ENCODE data around the gene CENPN. TPM values are rescaled to one million over a fixed set of nuclear protein-coding genes. Genes with fewer than 3 reads are reported as not detected.

Gene CENPN
- total RNA-seq, 1 experiment from 2014 or later = 105 TPM

DNA sequence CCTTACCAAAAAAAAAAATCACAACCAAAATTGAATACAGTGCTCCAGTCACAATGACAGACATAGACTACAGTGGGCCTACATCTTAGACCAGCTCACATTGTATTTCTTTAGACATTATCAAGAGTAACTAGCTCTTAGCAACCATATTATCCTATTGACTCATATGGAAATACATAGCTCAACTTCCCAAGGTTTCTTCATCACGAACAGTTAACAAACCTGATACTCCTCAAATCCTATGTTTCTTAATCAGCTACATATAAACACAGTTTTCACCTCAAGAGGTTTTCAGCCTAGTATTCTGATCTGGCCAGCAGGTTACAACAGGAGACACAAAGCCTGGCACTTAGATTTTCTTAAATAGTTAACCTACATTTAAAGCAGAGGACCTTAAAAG, 30.1 kb upstream of the CENPN start:
- H3K4me1 ChIP-seq = no peaks in the 10 kb centered on the region
- TF ChIP-seq, protein P1, sequence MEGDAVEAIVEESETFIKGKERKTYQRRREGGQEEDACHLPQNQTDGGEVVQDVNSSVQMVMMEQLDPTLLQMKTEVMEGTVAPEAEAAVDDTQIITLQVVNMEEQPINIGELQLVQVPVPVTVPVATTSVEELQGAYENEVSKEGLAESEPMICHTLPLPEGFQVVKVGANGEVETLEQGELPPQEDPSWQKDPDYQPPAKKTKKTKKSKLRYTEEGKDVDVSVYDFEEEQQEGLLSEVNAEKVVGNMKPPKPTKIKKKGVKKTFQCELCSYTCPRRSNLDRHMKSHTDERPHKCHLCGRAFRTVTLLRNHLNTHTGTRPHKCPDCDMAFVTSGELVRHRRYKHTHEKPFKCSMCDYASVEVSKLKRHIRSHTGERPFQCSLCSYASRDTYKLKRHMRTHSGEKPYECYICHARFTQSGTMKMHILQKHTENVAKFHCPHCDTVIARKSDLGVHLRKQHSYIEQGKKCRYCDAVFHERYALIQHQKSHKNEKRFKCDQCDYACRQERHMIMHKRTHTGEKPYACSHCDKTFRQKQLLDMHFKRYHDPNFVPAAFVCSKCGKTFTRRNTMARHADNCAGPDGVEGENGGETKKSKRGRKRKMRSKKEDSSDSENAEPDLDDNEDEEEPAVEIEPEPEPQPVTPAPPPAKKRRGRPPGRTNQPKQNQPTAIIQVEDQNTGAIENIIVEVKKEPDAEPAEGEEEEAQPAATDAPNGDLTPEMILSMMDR (IDR thresholded peaks at IDR 0.05; ENCODE audit: insufficient read depth in 1 of 2, low read depth in 1 of 2, low read length in 1 of 2, severe bottlenecking in 1 of 2, unreplicated experiment in 1 of 2) = no peak
- H3K4me3 Mint-ChIP-seq (ENCODE audit: unreplicated experiment) = no peak overlapping the region
- peaks cover 4% of the 10 kb centered on the region for H3K36me3 ChIP-seq (ENCODE audit: control insufficient read depth, insufficient read depth, low read length)
- H3K4me3 ChIP-seq (ENCODE audit: low read depth, low read length) = no peak overlapping the region
- no peaks in the 10 kb centered on the region for H3K9me3 ChIP-seq
- H3K27me3 ChIP-seq (replicated peaks; ENCODE audit: control insufficient read depth, insufficient read depth, low read length) = no peaks in the 10 kb centered on the region
- intact Hi-C loops (cut with micrococcal nuclease; ENCODE audit: unreplicated experiment) = no loop called here
- H3K27me3 Mint-ChIP-seq (ENCODE audit: insufficient read depth, unreplicated experiment) = no peaks in the 10 kb centered on the region
- BruUV-seq (replicated peaks) = no TSS peak
- no peak overlapping the region for H3K27ac Mint-ChIP-seq (ENCODE audit: unreplicated experiment)
- H3K9me3 Mint-ChIP-seq (ENCODE audit: unreplicated experiment) = no peaks in the 10 kb centered on the region
- CTCF ChIA-PET = interaction anchor here (0.7 kb wide), 1 partner anchor 276 kb away, joined by 3 read pairs; no protein-coding TSS in a partner anchor
- H3K4me1 Mint-ChIP-seq (ENCODE audit: low read depth, unreplicated experiment) = peaks cover 5% of the 10 kb centered on the region
- peaks cover 43% of the 10 kb centered on the region for H3K36me3 Mint-ChIP-seq (ENCODE audit: insufficient read depth, unreplicated experiment)
- no peak for DNase-seq
- POLR2A ChIA-PET = no interaction called here

DNA sequence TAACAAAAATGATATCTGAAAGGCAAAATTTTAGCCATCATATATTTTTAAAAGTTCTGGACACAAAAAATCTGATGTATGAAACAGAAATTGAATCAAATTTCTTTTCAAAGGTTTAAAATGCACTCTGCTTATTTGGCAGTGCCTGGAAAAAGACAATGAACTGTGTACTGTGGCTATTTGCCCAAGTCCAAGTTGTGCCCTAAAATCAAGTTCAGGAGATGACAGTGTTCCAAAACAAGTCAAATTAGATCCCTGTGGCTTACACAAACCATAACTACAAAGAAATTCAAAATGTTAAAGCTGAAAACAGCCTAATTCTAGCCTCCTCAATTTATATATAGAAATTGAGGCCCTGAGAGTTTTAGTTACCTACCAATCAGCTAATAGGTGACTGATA, 25.9 kb upstream of the CENPN start:
- no TSS peak for BruUV-seq (replicated peaks)
- Mint-ChIP-seq H3K27ac (ENCODE audit: unreplicated experiment) (no peak overlapping the region), H3K27me3 (ENCODE audit: insufficient read depth, unreplicated experiment) (no peaks in the 10 kb centered on the region), H3K4me3 (ENCODE audit: unreplicated experiment) (no peak overlapping the region), H3K4me1 (ENCODE audit: low read depth, unreplicated experiment) (peaks cover 13% of the 10 kb centered on the region), H3K36me3 (ENCODE audit: insufficient read depth, unreplicated experiment) (peaks cover 37% of the 10 kb centered on the region), H3K9me3 (ENCODE audit: unreplicated experiment) (no peaks in the 10 kb centered on the region)
- peaks cover 2% of the 10 kb centered on the region; the same call in 1 of the 2 replicates for H3K36me3 ChIP-seq (ENCODE audit: control insufficient read depth, insufficient read depth, low read length)
- H3K4me3 ChIP-seq (ENCODE audit: low read depth, low read length) = no peak overlapping the region
- DNase-seq = no peak
- H3K9me3 ChIP-seq = no peaks in the 10 kb centered on the region
- CTCF ChIA-PET = no interaction called here
- POLR2A ChIA-PET = no interaction called here
- peaks cover 8% of the 10 kb centered on the region; the same call in 1 of the 2 replicates for H3K4me1 ChIP-seq
- intact Hi-C loops (cut with micrococcal nuclease; ENCODE audit: unreplicated experiment) = no loop called here
- TF ChIP-seq, protein P1 (IDR thresholded peaks at IDR 0.05; ENCODE audit: insufficient read depth in 1 of 2, low read depth in 1 of 2, low read length in 1 of 2, severe bottlenecking in 1 of 2, unreplicated experiment in 1 of 2) = no peak
- no peaks in the 10 kb centered on the region for H3K27me3 ChIP-seq (replicated peaks; ENCODE audit: control insufficient read depth, insufficient read depth, low read length)

DNA sequence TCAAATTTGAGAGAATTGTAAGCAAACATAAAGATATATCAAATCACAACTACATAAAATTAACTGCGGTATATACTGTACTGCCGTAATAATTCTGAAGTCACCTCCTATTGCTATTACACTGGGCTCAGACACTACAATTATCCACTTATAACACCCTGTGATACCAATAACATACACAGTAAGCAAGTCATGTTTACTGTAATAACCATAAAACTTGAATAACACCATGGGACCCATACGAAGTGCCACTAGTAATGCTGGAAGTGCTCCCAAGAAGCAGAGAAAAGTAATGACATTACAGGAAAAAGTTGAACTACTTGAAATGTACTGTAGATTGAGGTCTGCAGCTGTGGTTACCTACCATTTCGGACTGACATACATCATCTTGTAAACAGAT, 24.4 kb upstream of the CENPN start:
- Histone ChIP-seq H3K27me3 (replicated peaks; ENCODE audit: control insufficient read depth, insufficient read depth, low read length) (no peaks in the 10 kb centered on the region), H3K9me3 (no peaks in the 10 kb centered on the region), H3K4me3 (ENCODE audit: low read depth, low read length) (no peak overlapping the region), H3K36me3 (ENCODE audit: control insufficient read depth, insufficient read depth, low read length) (peaks cover 2% of the 10 kb centered on the region; the same call in 1 of the 2 replicates), H3K4me1 (peaks cover 22% of the 10 kb centered on the region)
- no peak for DNase-seq
- CTCF ChIA-PET = no interaction called here
- Mint-ChIP-seq H3K4me3 (ENCODE audit: unreplicated experiment) (no peak overlapping the region), H3K27me3 (ENCODE audit: insufficient read depth, unreplicated experiment) (no peaks in the 10 kb centered on the region), H3K36me3 (ENCODE audit: insufficient read depth, unreplicated experiment) (peaks cover 32% of the 10 kb centered on the region), H3K9me3 (ENCODE audit: unreplicated experiment) (no peaks in the 10 kb centered on the region), H3K27ac (ENCODE audit: unreplicated experiment) (no peak overlapping the region), H3K4me1 (ENCODE audit: low read depth, unreplicated experiment) (peaks cover 22% of the 10 kb centered on the region)
- intact Hi-C loops (cut with micrococcal nuclease; ENCODE audit: unreplicated experiment) = no loop called here
- no TSS peak for BruUV-seq (replicated peaks)
- POLR2A ChIA-PET = no interaction called here
- TF ChIP-seq, protein P1 (IDR thresholded peaks at IDR 0.05; ENCODE audit: insufficient read depth in 1 of 2, low read depth in 1 of 2, low read length in 1 of 2, severe bottlenecking in 1 of 2, unreplicated experiment in 1 of 2) = no peak

Measured in Caco-2 (cell line).